Stimulated activated naive CD8-positive, alpha-beta T cell treated with anti-CD3 and anti-CD28 coated beads, Interleukin-15, Interleukin-2, amounts not matched to agents 100 ng/mL and 50 ng/mL, for 24 hours (primary cell): Measurements from ENCODE around the gene ZC3H12A.

ENCODE experiments used
- H3K27ac Mint-ChIP-seq: one replicate; pipeline ENCODE4 v1.8.0; 2021; ENCODE audit warnings: mild to moderate bottlenecking, mixed read lengths
- H3K27me3 Mint-ChIP-seq: one replicate; pipeline ENCODE4 v1.8.0; 2021; ENCODE audit warnings: mixed read lengths
- H3K36me3 Mint-ChIP-seq: one replicate; pipeline ENCODE4 v1.8.0; 2021; ENCODE audit warnings: low read depth, mixed read lengths
- H3K4me1 Mint-ChIP-seq: one replicate; pipeline ENCODE4 v1.8.0; 2021; ENCODE audit warnings: low read depth, mixed read lengths
- H3K4me3 Mint-ChIP-seq: one replicate; pipeline ENCODE4 v1.8.0; 2021; ENCODE audit warnings: mild to moderate bottlenecking, mixed read lengths
- H3K9me3 Mint-ChIP-seq: one replicate; pipeline ENCODE4 v1.8.0; 2021; ENCODE audit warnings: mixed read lengths

ZC3H12A gene

DNA sequence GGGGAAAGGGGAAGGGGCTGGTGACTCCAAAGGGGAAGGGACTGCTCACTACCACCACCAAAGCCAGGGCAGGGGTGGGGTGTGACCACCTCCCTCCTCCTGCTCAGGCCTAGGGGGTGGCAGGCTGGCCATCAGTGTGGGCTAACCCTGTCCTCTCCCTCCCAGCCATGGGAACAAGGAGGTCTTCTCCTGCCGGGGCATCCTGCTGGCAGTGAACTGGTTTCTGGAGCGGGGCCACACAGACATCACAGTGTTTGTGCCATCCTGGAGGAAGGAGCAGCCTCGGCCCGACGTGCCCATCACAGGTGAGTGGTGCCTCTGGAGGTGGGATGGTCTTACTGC is 5.7 kb downstream of the ZC3H12A start:
- Mint-ChIP-seq H3K27me3 (no peaks in the 10 kb centered on the region), H3K27ac (peak overlapping the region; percentile 98), H3K4me1 (peaks cover 47% of the 10 kb centered on the region), H3K4me3 (peak overlapping the region; percentile 98), H3K9me3 (no peaks in the 10 kb centered on the region), H3K36me3 (peaks cover 70% of the 10 kb centered on the region)

DNA sequence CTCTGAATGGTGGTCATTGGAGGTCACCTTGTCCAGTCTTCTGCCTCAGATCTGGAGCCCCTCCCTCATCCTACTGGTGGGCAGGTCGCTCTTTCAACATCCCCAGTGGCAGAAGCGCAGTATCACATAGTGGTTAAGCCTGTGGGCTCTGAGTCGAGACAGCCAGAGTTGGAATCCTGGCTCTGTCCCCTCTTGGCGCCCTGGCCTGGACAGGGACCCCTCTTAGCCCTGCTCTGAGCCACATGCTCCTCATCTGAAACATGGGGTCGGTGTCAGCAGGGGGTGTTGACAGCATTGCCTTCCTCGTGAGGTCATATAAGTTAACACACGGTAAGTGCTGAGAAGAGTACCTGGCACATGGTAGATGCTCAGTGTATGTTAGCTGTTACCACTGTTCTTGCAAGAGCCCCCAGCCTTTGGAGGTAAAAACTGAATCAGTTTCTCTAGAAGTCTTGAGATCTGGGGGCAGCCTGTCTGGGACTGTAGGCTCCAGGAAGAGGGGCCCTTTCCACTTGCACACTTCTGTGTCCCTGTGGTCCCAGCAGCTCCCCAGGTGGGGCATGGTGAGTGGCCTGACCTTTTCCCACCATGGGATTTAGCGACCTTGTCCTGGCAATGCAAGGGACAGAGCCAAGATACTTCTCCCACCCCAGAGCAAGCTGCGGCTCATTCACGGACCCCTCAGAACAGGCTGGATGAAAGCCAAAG is 6.4 kb downstream of the ZC3H12A start:
- Mint-ChIP-seq H3K27ac (peak overlapping the region; percentile 83), H3K36me3 (peaks cover 63% of the 10 kb centered on the region), H3K4me1 (peaks cover 47% of the 10 kb centered on the region), H3K9me3 (no peaks in the 10 kb centered on the region), H3K4me3 (peak overlapping the region; percentile 98), H3K27me3 (no peaks in the 10 kb centered on the region)

- H3K9me3 Mint-ChIP-seq, result no peaks in the 10 kb centered on the region
- H3K27me3 Mint-ChIP-seq, result no peaks in the 10 kb centered on the region
- H3K4me3 Mint-ChIP-seq, result peak overlapping the region; percentile 98
- H3K27ac Mint-ChIP-seq, result peak overlapping the region; percentile 83
- peaks cover 47% of the 10 kb centered on the region for H3K4me1 Mint-ChIP-seq
- peaks cover 56% of the 10 kb centered on the region for H3K36me3 Mint-ChIP-seq
Measured at GRCh38 chr1:37481289-37482003, 7.1 kb downstream of the ZC3H12A start.

GRCh38 chr1:37482004-37482785 is 7.8 kb downstream of the ZC3H12A start:
- Mint-ChIP-seq H3K36me3 (peaks cover 49% of the 10 kb centered on the region), H3K4me1 (peaks cover 55% of the 10 kb centered on the region), H3K9me3 (no peaks in the 10 kb centered on the region)

GRCh38 chr1:37482796-37483744 is 8.7 kb downstream of the ZC3H12A start:
- no peaks in the 10 kb centered on the region for H3K27me3 Mint-ChIP-seq
- peaks cover 43% of the 10 kb centered on the region for H3K36me3 Mint-ChIP-seq
- H3K4me3 Mint-ChIP-seq, result no peak overlapping the region
- H3K4me1 Mint-ChIP-seq, result peaks cover 55% of the 10 kb centered on the region
- H3K27ac Mint-ChIP-seq, result peak overlapping the region; percentile 83
- no peaks in the 10 kb centered on the region for H3K9me3 Mint-ChIP-seq

More at GRCh38 chr1:37482004-37482785, 7.8 kb downstream of the ZC3H12A start:
- peak overlapping the region; percentile 98 for H3K4me3 Mint-ChIP-seq
- no peaks in the 10 kb centered on the region for H3K27me3 Mint-ChIP-seq
- peak overlapping the region; percentile 83 for H3K27ac Mint-ChIP-seq

DNA sequence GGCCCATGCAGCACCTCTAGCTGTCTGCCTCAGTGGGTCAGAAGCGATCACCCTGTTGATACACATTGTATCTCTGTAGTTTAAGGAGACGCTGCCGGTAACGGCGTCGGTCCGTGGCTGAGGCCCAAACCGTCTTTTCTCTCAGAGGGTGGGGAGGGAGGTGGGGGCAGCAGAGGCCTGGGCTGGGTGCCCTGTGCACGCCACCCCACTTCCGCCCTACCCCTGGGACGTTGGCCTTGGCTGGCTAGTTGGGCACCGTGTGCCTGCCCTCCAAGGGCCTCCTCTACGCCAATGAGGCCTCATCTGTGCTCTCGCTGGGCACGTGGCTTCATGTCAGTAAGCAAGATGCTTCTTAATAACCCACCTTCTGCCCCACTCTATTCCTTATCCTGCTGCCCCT is 9.4 kb downstream of the ZC3H12A start:
- Mint-ChIP-seq H3K27ac (no peak overlapping the region), H3K9me3 (no peaks in the 10 kb centered on the region), H3K4me3 (no peak overlapping the region), H3K36me3 (peaks cover 41% of the 10 kb centered on the region), H3K4me1 (peaks cover 50% of the 10 kb centered on the region), H3K27me3 (no peaks in the 10 kb centered on the region)

DNA sequence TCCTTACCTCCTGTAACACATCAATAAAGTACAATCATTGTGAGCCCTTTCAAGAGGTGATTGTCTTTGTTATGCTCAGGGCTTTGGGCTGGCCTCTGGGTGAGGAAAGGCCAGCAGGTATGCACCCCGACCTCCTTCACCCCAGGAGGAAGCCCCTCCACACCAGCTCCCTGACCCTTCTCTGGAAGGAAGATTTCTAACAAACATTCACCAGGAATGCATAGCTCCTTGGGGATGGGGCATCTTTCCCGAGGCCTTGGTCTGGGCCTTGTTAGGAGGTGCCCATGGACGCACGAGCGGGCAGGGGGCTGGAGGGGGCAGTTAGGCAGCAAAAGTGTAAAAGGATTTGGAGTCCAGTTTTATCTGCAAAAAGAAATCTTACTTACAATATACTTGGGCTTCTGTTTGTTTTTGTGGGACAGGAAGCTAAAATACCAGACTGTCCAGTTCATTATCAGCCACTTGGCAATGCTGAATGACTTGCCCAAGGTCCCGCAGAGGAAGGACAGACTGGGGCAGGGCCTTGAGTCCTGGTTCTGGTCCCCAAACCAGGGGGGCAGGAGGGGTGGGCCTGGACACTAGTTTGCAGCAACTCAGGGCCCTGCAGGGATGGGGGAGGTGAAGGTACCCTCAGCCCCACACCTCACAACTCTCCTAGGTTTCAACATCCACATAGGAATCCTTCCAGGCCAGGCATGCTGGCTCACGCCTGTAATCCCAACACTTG is 10.1 kb downstream of the ZC3H12A start:
- Mint-ChIP-seq H3K4me3 (no peak overlapping the region), H3K27ac (peak overlapping the region; percentile 8), H3K4me1 (peaks cover 45% of the 10 kb centered on the region), H3K36me3 (peaks cover 34% of the 10 kb centered on the region), H3K9me3 (no peaks in the 10 kb centered on the region), H3K27me3 (no peaks in the 10 kb centered on the region)

DNA sequence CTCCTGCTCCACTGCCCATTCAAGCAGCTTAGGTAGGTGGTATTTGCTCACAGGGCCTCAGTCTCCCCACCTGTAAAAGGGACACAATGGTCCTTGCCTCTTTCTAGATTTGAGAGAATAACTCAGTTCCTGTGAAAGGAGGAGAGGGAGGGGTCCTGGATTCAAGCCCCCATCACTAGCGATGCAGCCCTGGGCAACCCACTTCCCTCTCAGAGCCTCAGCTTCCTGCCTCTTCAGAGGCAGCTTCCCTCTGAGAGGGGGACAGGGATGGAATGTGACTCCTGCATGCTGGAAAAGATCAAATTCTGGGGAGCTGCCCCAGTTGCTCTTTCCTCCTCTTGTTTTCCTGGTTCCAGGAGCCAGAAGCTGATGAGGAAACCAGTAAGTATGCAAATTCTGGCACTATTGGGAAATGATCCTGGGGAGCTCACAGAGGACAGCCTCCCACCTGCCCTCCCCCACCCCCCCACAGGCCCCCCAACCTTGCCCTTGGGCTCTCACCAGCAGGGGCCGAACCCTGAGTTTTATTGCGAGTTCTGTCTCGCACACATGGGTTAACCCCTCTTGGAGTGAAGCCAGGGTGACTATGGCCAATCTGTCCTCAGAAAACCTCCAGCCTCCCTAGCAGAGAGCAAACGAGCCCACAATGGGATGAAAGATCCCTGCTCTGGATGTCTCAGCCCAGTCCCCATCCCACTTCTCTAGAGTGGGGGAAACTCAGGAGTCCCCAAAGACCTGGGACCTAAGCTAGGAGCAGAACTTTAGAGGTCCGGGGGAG is 11.7 kb downstream of the ZC3H12A start:
- H3K27ac Mint-ChIP-seq, result peak overlapping the region; percentile 11
- no peaks in the 10 kb centered on the region for H3K27me3 Mint-ChIP-seq
- no peaks in the 10 kb centered on the region for H3K9me3 Mint-ChIP-seq
- no peak overlapping the region for H3K4me3 Mint-ChIP-seq
- peaks cover 32% of the 10 kb centered on the region for H3K4me1 Mint-ChIP-seq
- H3K36me3 Mint-ChIP-seq, result peaks cover 32% of the 10 kb centered on the region

DNA sequence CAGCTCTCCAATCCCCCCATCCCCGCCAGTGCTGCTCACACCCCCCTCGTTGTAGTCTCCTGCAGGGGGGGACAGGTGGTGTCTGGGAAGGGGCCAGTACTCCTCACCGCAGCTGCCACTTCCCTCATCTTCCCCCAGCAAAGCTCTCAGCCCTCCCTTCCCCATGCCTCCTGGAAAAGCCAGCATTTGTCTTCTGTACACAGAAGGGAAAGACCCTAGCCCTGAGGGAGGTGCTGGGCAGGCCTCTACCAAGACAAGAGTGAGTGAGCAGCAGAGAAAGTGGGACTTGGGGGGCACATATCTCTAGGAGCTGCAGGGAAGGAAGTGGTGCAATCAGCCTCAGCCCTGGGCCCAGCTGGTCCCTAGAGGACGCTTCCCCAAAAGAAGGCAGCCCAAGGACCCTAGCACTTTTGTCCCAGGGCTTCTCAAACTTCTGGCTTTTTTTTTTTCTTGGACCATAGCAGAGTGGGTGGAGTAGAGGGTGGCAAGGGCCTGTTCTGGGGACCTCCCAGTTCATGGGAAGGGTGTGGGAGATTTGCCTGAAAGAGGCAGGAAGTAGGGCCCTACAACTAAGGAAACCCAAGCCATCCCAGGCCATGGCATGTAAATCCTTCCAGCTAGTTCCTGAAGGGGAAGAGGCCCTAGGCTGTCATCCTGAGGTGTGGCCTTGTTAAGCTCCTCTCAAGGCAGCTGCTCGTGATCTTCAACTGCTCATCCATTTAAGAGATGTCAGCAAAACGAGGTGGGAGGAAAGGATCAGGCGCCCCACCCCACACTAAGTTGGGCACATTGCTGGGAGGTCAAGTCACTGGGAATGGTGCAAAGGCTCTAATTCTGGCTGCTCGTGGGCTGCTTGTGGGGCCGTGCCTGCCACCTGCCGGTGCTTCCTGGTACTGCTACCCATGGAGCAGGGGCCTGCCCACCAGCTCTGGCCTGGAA is 12.6 kb downstream of the ZC3H12A start:
- Mint-ChIP-seq H3K4me3 (no peak overlapping the region), H3K9me3 (no peaks in the 10 kb centered on the region), H3K36me3 (peaks cover 24% of the 10 kb centered on the region), H3K27me3 (no peaks in the 10 kb centered on the region), H3K27ac (peak overlapping the region; percentile 38), H3K4me1 (peaks cover 23% of the 10 kb centered on the region)

GRCh38 chr1:37487619-37487984 is 13.2 kb downstream of the ZC3H12A start:
- peaks cover 20% of the 10 kb centered on the region for H3K36me3 Mint-ChIP-seq
- no peaks in the 10 kb centered on the region for H3K27me3 Mint-ChIP-seq
- no peaks in the 10 kb centered on the region for H3K9me3 Mint-ChIP-seq
- no peak overlapping the region for H3K4me3 Mint-ChIP-seq
- H3K4me1 Mint-ChIP-seq, result peaks cover 17% of the 10 kb centered on the region
- H3K27ac Mint-ChIP-seq, result no peak overlapping the region

DNA sequence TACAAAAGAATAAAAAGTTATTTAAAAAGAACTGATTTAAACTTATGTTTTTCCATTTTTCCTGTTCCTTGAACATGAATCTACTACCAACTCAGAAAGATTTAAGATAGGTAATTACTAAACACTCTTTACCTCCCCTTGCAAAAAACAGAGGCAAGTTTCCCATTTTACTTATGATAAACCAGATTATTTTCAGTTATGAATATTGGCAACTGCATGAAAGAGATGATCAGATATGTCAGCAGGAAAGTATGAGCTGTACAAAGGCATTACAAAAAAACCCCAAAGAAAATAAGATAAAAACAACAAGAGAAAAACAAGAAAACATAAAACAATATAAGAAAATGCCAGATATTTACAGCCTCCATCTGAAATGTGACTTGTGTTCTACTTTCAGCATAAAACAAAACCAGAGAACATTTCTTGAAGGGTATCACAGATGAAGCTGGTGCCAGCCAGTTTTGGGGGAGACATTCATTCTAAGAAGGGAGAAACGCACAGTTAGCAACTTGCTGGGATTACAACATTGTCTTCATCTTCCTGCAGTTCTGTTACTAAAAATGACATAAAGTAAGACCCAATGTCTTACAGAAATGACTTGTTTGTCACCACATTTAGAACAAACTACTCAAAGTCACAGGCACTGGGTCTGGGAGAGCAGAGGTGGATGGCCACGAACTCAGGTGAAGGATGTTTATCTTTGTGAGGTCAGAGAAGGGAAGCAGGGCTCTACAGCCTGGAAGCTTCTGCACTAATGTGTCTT is 19.1 kb downstream of the ZC3H12A start:
- Mint-ChIP-seq H3K27me3 (no peaks in the 10 kb centered on the region), H3K27ac (peak overlapping the region; percentile 62), H3K9me3 (no peaks in the 10 kb centered on the region), H3K4me1 (peaks cover 8% of the 10 kb centered on the region), H3K36me3 (peaks cover 39% of the 10 kb centered on the region), H3K4me3 (no peak overlapping the region)

DNA sequence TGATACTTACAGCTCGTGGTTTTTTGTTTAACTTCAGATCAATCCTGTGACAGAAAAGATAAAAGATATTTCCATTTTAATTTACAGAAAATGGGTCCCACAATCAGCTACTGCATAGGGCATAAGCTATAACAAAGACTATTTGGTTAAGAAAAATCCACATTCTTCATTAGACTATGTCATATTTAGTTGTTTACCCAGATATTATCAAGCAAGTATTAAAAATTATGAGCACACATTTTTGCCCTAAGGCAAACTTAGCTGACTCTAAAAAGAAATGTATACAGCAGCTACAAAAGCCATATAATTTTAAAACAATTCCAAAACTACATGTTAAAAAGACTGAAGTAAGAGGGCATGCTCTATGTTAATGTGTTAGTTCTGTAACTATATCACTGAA is 21.5 kb downstream of the ZC3H12A start:
- H3K27ac Mint-ChIP-seq, result no peak overlapping the region
- H3K4me1 Mint-ChIP-seq, result peaks cover 8% of the 10 kb centered on the region
- H3K4me3 Mint-ChIP-seq, result no peak overlapping the region
- peaks cover 54% of the 10 kb centered on the region for H3K36me3 Mint-ChIP-seq
- H3K27me3 Mint-ChIP-seq, result no peaks in the 10 kb centered on the region
- no peaks in the 10 kb centered on the region for H3K9me3 Mint-ChIP-seq
